ENCODE data around the gene TIMMDC1. TPM values are rescaled to one million over a fixed set of nuclear protein-coding genes. Genes with fewer than 3 reads are reported as not detected.
"Not testable (repeated sequence)": the region's sequence is repeated elsewhere in the genome, so short reads cannot be mapped to it uniquely, and the experiment has no call there.

TIMMDC1 gene
- total RNA-seq, 2 experiments from 2014 or later: 75.6 to 83.8 TPM

DNA sequence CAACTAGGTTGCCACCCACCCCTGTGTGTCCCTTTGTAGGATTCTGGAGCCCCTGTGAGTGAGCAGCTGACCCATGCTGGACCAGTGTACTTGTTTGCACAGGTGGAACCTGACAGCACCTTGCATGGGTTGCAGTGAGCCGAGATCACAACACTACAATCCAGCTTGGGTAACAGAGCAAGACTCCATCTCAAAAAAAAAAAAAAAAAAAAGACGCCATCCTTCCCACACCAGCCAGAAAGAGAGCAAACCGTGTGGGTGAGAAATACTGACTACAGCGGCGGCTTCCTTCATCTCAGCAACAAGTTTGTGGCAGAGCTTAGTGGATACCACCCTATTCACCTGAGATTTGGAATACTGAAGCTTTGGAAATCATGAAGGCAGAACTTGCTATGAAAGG, 61.8 kb downstream of the TIMMDC1 start:
- Mint-ChIP-seq H3K4me3 (no peak overlapping the region), H3K27ac (no peak overlapping the region), H3K4me1 (ENCODE audit: low read depth) (peaks cover 10% of the 10 kb centered on the region), H3K36me3 (ENCODE audit: low read depth) (no peaks in the 10 kb centered on the region), H3K9me3 (peaks cover 2% of the 10 kb centered on the region), H3K27me3 (ENCODE audit: low read depth) (no peaks in the 10 kb centered on the region)
- CTCF ChIA-PET: interaction anchor here (0.6 to 1.3 kb wide), 9 partner anchors 10 to 415 kb away, joined by 3 to 5 read pairs (median 3); no protein-coding TSS in a partner anchor
- intact Hi-C loops (cut with micrococcal nuclease): no loop called here
- no peak for DNase-seq

DNA sequence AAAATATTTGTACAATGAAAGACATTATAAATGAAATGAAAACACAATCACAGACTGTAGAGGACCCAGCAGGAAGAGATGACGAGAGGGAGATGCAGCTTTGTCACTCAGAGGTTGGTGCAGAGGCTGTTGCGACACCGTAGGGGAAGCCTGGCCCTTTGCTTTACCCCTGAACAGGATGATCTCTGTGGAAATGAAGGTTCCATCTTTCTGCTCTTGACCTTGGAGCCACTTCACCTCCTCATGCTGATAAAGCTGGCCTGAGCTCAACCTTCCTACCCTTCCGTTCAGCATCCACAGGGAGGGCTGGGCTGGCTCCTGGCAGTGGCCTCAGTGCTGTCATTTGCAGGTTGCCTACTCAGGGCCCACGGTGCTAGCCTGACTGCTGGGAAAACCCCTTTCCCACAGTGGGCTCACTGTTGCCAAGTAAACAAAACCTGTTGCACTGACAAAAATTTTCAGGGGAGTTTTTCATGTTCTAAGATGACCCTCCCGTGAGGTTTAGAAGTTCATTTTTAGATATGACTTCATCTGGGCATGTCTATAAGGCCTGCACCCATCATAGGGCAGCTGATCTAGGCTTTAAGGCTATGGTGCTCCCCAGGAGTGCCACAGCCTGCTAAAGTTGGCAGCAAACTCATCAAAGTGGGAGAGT, 64.1 kb downstream of the TIMMDC1 start:
- Mint-ChIP-seq H3K4me3 (no peak overlapping the region), H3K27me3 (ENCODE audit: low read depth) (no peaks in the 10 kb centered on the region), H3K4me1 (ENCODE audit: low read depth) (peaks cover 10% of the 10 kb centered on the region), H3K36me3 (ENCODE audit: low read depth) (no peaks in the 10 kb centered on the region), H3K9me3 (peaks cover 2% of the 10 kb centered on the region), H3K27ac (peak overlapping the region; percentile 46)
- peak; percentile 29 for DNase-seq
- intact Hi-C loops (cut with micrococcal nuclease): no loop called here
- CTCF ChIA-PET: interaction anchor here (0.7 kb wide), 1 partner anchor 11 kb away, joined by 3 read pairs; no protein-coding TSS in a partner anchor

DNA sequence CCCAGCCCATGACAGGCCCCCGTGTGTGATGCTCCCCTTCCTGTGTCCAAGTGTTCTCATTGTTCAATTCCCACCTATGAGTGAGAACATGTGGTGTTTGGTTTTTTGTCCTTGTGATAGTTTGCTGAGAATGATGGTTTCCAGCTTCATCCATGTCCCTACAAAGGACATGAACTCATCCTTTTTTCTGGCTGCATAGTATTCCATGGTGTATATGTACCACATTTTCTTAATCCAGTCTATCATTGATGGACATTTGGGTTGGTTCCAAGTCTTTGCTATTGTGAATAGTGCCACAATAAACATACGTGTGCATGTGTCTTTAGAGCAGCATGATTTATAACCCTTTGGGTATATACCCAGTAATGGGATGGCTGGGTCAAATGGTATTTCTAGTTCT, 65.0 kb downstream of the TIMMDC1 start:
- H3K36me3 Mint-ChIP-seq (ENCODE audit: low read depth); H3K9me3 Mint-ChIP-seq; intact Hi-C loops (cut with micrococcal nuclease); CTCF ChIA-PET; H3K27ac Mint-ChIP-seq; DNase-seq; H3K4me3 Mint-ChIP-seq; H3K27me3 Mint-ChIP-seq (ENCODE audit: low read depth): not testable (repeated sequence)
- H3K4me1 Mint-ChIP-seq (ENCODE audit: low read depth): peaks cover 10% of the 10 kb centered on the region

DNA sequence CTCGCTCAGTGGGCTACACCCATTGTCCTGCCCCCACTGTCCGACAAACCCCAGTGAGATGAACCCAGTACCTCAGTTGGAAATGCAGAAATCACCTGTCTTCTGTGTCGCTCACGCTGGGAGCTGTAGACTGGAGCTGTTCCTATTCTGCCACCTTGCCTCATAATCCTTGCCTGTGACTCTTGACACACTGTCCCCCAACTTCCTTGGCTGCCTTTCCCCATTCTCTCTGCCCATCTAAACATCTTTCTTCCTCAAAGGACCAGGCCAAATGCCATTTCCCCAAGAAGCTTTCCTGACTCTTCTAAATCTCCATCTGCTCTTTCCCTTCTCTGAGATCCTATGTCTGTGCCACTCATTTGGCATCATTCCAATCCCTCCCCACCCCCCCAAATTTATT, 70.8 kb downstream of the TIMMDC1 start:
- no peaks in the 10 kb centered on the region for H3K36me3 Mint-ChIP-seq (ENCODE audit: low read depth)
- no peaks in the 10 kb centered on the region for H3K4me1 Mint-ChIP-seq (ENCODE audit: low read depth)
- H3K27ac Mint-ChIP-seq: no peak overlapping the region
- H3K9me3 Mint-ChIP-seq: peaks cover 2% of the 10 kb centered on the region
- DNase-seq: no peak
- H3K4me3 Mint-ChIP-seq: no peak overlapping the region
- CTCF ChIA-PET: no interaction called here
- peaks cover 20% of the 10 kb centered on the region for H3K27me3 Mint-ChIP-seq (ENCODE audit: low read depth)
- intact Hi-C loops (cut with micrococcal nuclease): no loop called here

DNA sequence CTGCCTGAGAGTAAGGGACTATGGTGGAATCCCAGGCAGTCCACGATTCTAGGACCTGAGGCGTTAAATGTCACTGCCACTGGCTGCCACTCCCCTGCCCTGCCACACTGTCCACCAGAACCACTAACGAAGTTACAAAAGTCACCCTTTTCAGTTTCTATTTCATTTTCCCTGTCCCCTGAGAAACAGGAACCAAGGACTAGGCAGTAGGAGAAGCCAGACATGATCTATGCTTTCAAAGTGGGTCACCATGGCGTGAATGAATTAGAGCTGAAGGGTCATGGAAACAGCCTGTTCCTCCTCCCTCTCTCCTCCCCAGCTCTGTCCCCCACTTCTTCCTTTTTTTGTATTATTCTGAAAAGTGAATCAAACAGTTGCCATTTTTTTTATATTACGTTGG, 71.9 kb downstream of the TIMMDC1 start:
- H3K9me3 Mint-ChIP-seq: no peaks in the 10 kb centered on the region
- H3K36me3 Mint-ChIP-seq (ENCODE audit: low read depth): no peaks in the 10 kb centered on the region
- H3K27ac Mint-ChIP-seq: no peak overlapping the region
- intact Hi-C loops (cut with micrococcal nuclease): no loop called here
- CTCF ChIA-PET: interaction anchor here (0.6 to 1.3 kb wide), 2 partner anchors 11 to 153 kb away, joined by 3 read pairs; partner anchors contain the start of gene CD80
- H3K4me1 Mint-ChIP-seq (ENCODE audit: low read depth): no peaks in the 10 kb centered on the region
- H3K27me3 Mint-ChIP-seq (ENCODE audit: low read depth): peaks cover 20% of the 10 kb centered on the region
- no peak overlapping the region for H3K4me3 Mint-ChIP-seq
- DNase-seq: no peak

GRCh38 chr3:119571230-119571629, 72.9 kb downstream of the TIMMDC1 start:
- DNase-seq: no peak
- no peaks in the 10 kb centered on the region for H3K9me3 Mint-ChIP-seq
- no peak overlapping the region for H3K27ac Mint-ChIP-seq
- intact Hi-C loops (cut with micrococcal nuclease): no loop called here
- no peaks in the 10 kb centered on the region for H3K4me1 Mint-ChIP-seq (ENCODE audit: low read depth)
- CTCF ChIA-PET: no interaction called here
- H3K27me3 Mint-ChIP-seq (ENCODE audit: low read depth): peaks cover 20% of the 10 kb centered on the region
- no peaks in the 10 kb centered on the region for H3K36me3 Mint-ChIP-seq (ENCODE audit: low read depth)
- no peak overlapping the region for H3K4me3 Mint-ChIP-seq

GRCh38 chr3:119571688-119572087, 73.3 kb downstream of the TIMMDC1 start:
- H3K27me3 Mint-ChIP-seq (ENCODE audit: low read depth): peaks cover 20% of the 10 kb centered on the region
- intact Hi-C loops (cut with micrococcal nuclease): no loop called here
- no peaks in the 10 kb centered on the region for H3K9me3 Mint-ChIP-seq
- H3K36me3 Mint-ChIP-seq (ENCODE audit: low read depth): no peaks in the 10 kb centered on the region
- H3K27ac Mint-ChIP-seq: no peak overlapping the region
- DNase-seq: no peak
- H3K4me3 Mint-ChIP-seq: no peak overlapping the region
- no peaks in the 10 kb centered on the region for H3K4me1 Mint-ChIP-seq (ENCODE audit: low read depth)
- CTCF ChIA-PET: no interaction called here

Other genes with a start within 250 kb of the TIMMDC1 start
- 1 to 10 TPM; 3.5 to 3.7 TPM for gene ARHGAP31, start 204.2 kb upstream of the TIMMDC1 start, total RNA-seq
- gene TMEM39A, start 34.9 kb upstream of the TIMMDC1 start, total RNA-seq: 10 to 100 TPM; 21.4 to 26.9 TPM
- 1 to 10 TPM; 7.6 to 8.0 TPM for gene POGLUT1, start 29.6 kb upstream of the TIMMDC1 start, total RNA-seq
- gene CD80, start 61.1 kb downstream of the TIMMDC1 start, total RNA-seq: under 1 TPM; 0.14 to 0.40 TPM
- gene ADPRH, start 80.9 kb downstream of the TIMMDC1 start, total RNA-seq: 1 to 10 TPM; 2.6 to 3.1 TPM
- gene PLA1A, start 99.3 kb downstream of the TIMMDC1 start, total RNA-seq: under 1 TPM in 1 of 2 experiments, not detected in 1; 0.19 TPM
- 1 to 10 TPM in 1 of 2 experiments, under 1 TPM in 1; 0.72 to 1.5 TPM for gene POPDC2, start 162.0 kb downstream of the TIMMDC1 start, total RNA-seq
- 100 to 1,000 TPM; 104 to 113 TPM for gene COX17, start 178.9 kb downstream of the TIMMDC1 start, total RNA-seq
- gene CFAP91, start 204.5 kb downstream of the TIMMDC1 start, total RNA-seq: under 1 TPM; 0.26 to 0.57 TPM

Data from activated naive CD4-positive, alpha-beta T cell treated with anti-CD3 and anti-CD28 coated beads for 36 hours (primary cell).